GM23338 (cell line): ENCODE results near the gene HTR3C. TPM values are rescaled to one million over a fixed set of nuclear protein-coding genes. Genes with fewer than 3 reads are reported as not detected.

Source experiments
- ATAC-seq: fragments of 200-7000 bp; cut with Tn5 transposase; 3 replicates; pipeline ENCODE4 v1.9.1; 2020
- DNase-seq: peaks from one replicate; pipeline ENCODE4 v3.0.0-alpha.2; 2015; ENCODE audit warnings: low spot score
- H2AFZ ChIP-seq: fragments of 200-600 bp; sonication (generic); 2 replicates; pipeline ENCODE4 v1.8.0; 2016; ENCODE audit warnings: antibody characterized with exemption, mild to moderate bottlenecking, moderate library complexity
- H3F3A ChIP-seq: fragments of 200-600 bp; sonication (generic); replicated peaks from 2 replicates; pipeline ENCODE4 v1.8.0; 2017; ENCODE audit warnings: antibody characterized with exemption, mixed run types, low read depth
- H3K27ac ChIP-seq: fragments of 200-600 bp; sonication (generic); 2 replicates; pipeline ENCODE4 v1.6.1; 2016; ENCODE audit warnings: low read depth
- H3K27me3 ChIP-seq: fragments of 200-600 bp; sonication (generic); 2 replicates; pipeline ENCODE4 v1.8.0; 2016; ENCODE audit warnings: mild to moderate bottlenecking, mixed run types, moderate library complexity; ENCODE audit not compliant: insufficient read depth
- H3K36me3 ChIP-seq: fragments of 200-600 bp; sonication (generic); 2 replicates; pipeline ENCODE4 v1.8.0; 2016; ENCODE audit warnings: mild to moderate bottlenecking; ENCODE audit not compliant: insufficient read depth
- H3K4me1 ChIP-seq: fragments of 200-600 bp; sonication (generic); 2 replicates; pipeline ENCODE4 v1.8.0; 2016; ENCODE audit warnings: mild to moderate bottlenecking, moderate library complexity; ENCODE audit not compliant: insufficient read depth
- H3K4me2 ChIP-seq: fragments of 200-600 bp; sonication (generic); 2 replicates; pipeline ENCODE4 v1.7.1; 2017; ENCODE audit warnings: mixed run types
- H3K4me3 ChIP-seq: fragments of 200-600 bp; sonication (generic); 2 replicates; pipeline ENCODE4 v1.6.1; 2016; ENCODE audit warnings: mixed run types
- H3K79me2 ChIP-seq: fragments of 200-600 bp; sonication (generic); replicated peaks from 2 replicates; pipeline ENCODE4 v1.8.0; 2017; ENCODE audit warnings: mild to moderate bottlenecking; ENCODE audit not compliant: insufficient read depth
- H3K9me2 ChIP-seq: fragments of 200-600 bp; sonication (generic); 2 replicates; pipeline ENCODE4 v1.8.0; 2017; ENCODE audit not compliant: insufficient read depth
- H4K20me1 ChIP-seq: fragments of 200-600 bp; sonication (generic); replicated peaks from 2 replicates; pipeline ENCODE4 v1.8.0; 2017; ENCODE audit warnings: mild to moderate bottlenecking; ENCODE audit not compliant: insufficient read depth
- H3K27ac Mint-ChIP-seq: 2 replicates; pipeline ENCODE4 v1.8.0; 2020; ENCODE audit warnings: inconsistent platforms, mild to moderate bottlenecking, moderate library complexity, mixed read lengths
- H3K27me3 Mint-ChIP-seq: 3 replicates; pipeline ENCODE4 v1.8.0; 2022; ENCODE audit warnings: low read depth, mild to moderate bottlenecking, moderate library complexity, mixed read lengths, inconsistent platforms; ENCODE audit not compliant: insufficient read depth, poor library complexity
- H3K36me3 Mint-ChIP-seq: 3 replicates; pipeline ENCODE4 v1.8.0; 2021; ENCODE audit warnings: low read depth, mild to moderate bottlenecking, inconsistent platforms, moderate library complexity, mixed read lengths
- H3K4me1 Mint-ChIP-seq: 3 replicates; pipeline ENCODE4 v1.8.0; 2020; ENCODE audit warnings: mild to moderate bottlenecking, inconsistent platforms, mixed read lengths
- H3K4me3 Mint-ChIP-seq: 3 replicates; pipeline ENCODE4 v1.8.0; 2021; ENCODE audit warnings: moderate library complexity, mild to moderate bottlenecking, inconsistent platforms, mixed read lengths
- H3K9me3 Mint-ChIP-seq: 3 replicates; pipeline ENCODE4 v1.8.0; 2020; ENCODE audit warnings: moderate library complexity, mild to moderate bottlenecking, inconsistent platforms, mixed read lengths
- ETS1 ChIP-seq: IDR thresholded peaks from 2 replicates; pipeline ENCODE4 v1.6.1; 2016; ENCODE audit warnings: antibody characterized with exemption
- EZH2 ChIP-seq: fragments of 200-600 bp; sonication (generic); IDR thresholded peaks from one replicate; pipeline ENCODE4 v1.8.0; 2017; ENCODE audit warnings: antibody characterized with exemption, mild to moderate bottlenecking, low read depth; ENCODE audit not compliant: unreplicated experiment
- EZH2phosphoT487 ChIP-seq: fragments of 200-600 bp; sonication (generic); IDR thresholded peaks from one replicate; pipeline ENCODE4 v1.8.1; 2018; ENCODE audit warnings: antibody characterized with exemption; ENCODE audit not compliant: unreplicated experiment
- polyA plus RNA-seq: library from polyadenylated mRNA; unstranded; fragments of >200 nt; fragmentation: Nextera tagmentation; extraction: Ambion mirVana; gene quantifications from 2 replicates; pipeline ENCODE4 v1.2.1, GENCODE V29; 2016
- total RNA-seq: library from RNA; depleted of rRNA; stranded (reverse); fragments of >200 nt; shearing (Covaris generic); gene quantifications from 2 replicates; pipeline ENCODE4 v1.2.3, GENCODE V29; 2014
- TF ChIP-seq, protein P1 (sequence below): fragments of 250-450 bp; sonication (Bioruptor Pico); IDR thresholded peaks from 2 replicates; pipeline ENCODE4 v1.5.0; 2020; ENCODE audit warnings: mild to moderate bottlenecking, moderate library complexity

The HTR3C gene
- total and polyA plus RNA-seq, 2 experiments from 2014 or later: not detected

DNA sequence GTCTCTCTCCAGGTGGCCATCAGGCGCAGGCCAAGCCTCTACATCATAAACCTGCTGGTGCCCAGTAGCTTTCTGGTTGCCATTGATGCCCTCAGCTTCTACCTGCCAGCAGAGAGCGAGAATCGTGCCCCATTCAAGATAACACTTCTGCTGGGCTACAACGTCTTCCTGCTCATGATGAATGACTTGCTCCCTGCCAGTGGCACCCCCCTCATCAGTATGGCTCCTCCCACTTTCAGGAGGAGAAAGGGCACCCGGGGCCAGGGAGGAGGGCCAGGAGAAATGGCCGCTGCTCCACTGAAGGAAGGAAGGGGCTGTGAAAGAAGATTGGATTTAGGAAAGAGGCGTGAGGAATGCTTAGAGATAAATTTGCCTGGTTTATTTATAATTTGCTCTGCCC lies 6.6 kb downstream of the HTR3C start (continued):
- TF ChIP-seq, protein P1, sequence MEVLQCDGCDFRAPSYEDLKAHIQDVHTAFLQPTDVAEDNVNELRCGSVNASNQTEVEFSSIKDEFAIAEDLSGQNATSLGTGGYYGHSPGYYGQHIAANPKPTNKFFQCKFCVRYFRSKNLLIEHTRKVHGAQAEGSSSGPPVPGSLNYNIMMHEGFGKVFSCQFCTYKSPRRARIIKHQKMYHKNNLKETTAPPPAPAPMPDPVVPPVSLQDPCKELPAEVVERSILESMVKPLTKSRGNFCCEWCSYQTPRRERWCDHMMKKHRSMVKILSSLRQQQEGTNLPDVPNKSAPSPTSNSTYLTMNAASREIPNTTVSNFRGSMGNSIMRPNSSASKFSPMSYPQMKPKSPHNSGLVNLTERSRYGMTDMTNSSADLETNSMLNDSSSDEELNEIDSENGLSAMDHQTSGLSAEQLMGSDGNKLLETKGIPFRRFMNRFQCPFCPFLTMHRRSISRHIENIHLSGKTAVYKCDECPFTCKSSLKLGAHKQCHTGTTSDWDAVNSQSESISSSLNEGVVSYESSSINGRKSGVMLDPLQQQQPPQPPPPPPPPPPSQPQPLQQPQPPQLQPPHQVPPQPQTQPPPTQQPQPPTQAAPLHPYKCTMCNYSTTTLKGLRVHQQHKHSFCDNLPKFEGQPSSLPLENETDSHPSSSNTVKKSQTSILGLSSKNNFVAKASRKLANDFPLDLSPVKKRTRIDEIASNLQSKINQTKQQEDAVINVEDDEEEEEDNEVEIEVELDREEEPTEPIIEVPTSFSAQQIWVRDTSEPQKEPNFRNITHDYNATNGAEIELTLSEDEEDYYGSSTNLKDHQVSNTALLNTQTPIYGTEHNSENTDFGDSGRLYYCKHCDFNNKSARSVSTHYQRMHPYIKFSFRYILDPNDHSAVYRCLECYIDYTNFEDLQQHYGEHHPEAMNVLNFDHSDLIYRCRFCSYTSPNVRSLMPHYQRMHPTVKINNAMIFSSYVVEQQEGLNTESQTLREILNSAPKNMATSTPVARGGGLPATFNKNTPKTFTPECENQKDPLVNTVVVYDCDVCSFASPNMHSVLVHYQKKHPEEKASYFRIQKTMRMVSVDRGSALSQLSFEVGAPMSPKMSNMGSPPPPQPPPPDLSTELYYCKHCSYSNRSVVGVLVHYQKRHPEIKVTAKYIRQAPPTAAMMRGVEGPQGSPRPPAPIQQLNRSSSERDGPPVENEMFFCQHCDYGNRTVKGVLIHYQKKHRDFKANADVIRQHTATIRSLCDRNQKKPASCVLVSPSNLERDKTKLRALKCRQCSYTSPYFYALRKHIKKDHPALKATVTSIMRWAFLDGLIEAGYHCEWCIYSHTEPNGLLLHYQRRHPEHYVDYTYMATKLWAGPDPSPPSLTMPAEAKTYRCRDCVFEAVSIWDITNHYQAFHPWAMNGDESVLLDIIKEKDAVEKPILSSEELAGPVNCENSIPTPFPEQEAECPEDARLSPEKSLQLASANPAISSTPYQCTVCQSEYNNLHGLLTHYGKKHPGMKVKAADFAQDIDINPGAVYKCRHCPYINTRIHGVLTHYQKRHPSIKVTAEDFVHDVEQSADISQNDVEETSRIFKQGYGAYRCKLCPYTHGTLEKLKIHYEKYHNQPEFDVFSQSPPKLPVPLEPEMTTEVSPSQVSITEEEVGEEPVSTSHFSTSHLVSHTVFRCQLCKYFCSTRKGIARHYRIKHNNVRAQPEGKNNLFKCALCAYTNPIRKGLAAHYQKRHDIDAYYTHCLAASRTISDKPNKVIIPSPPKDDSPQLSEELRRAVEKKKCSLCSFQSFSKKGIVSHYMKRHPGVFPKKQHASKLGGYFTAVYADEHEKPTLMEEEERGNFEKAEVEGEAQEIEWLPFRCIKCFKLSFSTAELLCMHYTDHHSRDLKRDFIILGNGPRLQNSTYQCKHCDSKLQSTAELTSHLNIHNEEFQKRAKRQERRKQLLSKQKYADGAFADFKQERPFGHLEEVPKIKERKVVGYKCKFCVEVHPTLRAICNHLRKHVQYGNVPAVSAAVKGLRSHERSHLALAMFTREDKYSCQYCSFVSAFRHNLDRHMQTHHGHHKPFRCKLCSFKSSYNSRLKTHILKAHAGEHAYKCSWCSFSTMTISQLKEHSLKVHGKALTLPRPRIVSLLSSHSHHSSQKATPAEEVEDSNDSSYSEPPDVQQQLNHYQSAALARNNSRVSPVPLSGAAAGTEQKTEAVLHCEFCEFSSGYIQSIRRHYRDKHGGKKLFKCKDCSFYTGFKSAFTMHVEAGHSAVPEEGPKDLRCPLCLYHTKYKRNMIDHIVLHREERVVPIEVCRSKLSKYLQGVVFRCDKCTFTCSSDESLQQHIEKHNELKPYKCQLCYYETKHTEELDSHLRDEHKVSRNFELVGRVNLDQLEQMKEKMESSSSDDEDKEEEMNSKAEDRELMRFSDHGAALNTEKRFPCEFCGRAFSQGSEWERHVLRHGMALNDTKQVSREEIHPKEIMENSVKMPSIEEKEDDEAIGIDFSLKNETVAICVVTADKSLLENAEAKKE: no peak
- TF ChIP-seq ETS1 (no peak), EZH2phosphoT487 (no peak)

GRCh38 chr3:184062637-184063036 lies 9.8 kb downstream of the HTR3C start:
- Mint-ChIP-seq H3K27ac (no peak overlapping the region), H3K9me3 (no peaks in the 10 kb centered on the region), H3K4me1 (peaks cover 6% of the 10 kb centered on the region), H3K36me3 (no peaks in the 10 kb centered on the region), H3K4me3 (no peak overlapping the region), H3K27me3 (no peaks in the 10 kb centered on the region)
- ATAC-seq (no peak), DNase-seq (no peak)
- Histone ChIP-seq H3K79me2 (no peaks in the 10 kb centered on the region), H3K27me3 (no peaks in the 10 kb centered on the region), H3K4me3 (no peak overlapping the region), H3K9me2 (peaks cover 4% of the 10 kb centered on the region; the same call in 1 of the 2 replicates), H3K4me1 (no peaks in the 10 kb centered on the region), H2AFZ (no peak overlapping the region), H3F3A (no peaks in the 10 kb centered on the region), H3K4me2 (no peak overlapping the region), H4K20me1 (no peaks in the 10 kb centered on the region), H3K36me3 (no peaks in the 10 kb centered on the region), H3K27ac (no peak overlapping the region)
- TF ChIP-seq EZH2phosphoT487 (no peak), EZH2 (no peak)
